ENCODE data around the gene TOX3. TPM values are rescaled to one million over a fixed set of nuclear protein-coding genes. Genes with fewer than 3 reads are reported as not detected.

Gene TOX3
- total RNA-seq, 4 donors from 2014 or later, result 0.16 to 1.1 (median 0.57) TPM; not detected in 1

- TF ChIP-seq CTCF (IDR thresholded peaks at IDR 0.05; ENCODE audit: low read depth), result no peak
These were observed 48.4 kb downstream of the TOX3 start for GRCh38 chr16:52498328-52499059.

DNA sequence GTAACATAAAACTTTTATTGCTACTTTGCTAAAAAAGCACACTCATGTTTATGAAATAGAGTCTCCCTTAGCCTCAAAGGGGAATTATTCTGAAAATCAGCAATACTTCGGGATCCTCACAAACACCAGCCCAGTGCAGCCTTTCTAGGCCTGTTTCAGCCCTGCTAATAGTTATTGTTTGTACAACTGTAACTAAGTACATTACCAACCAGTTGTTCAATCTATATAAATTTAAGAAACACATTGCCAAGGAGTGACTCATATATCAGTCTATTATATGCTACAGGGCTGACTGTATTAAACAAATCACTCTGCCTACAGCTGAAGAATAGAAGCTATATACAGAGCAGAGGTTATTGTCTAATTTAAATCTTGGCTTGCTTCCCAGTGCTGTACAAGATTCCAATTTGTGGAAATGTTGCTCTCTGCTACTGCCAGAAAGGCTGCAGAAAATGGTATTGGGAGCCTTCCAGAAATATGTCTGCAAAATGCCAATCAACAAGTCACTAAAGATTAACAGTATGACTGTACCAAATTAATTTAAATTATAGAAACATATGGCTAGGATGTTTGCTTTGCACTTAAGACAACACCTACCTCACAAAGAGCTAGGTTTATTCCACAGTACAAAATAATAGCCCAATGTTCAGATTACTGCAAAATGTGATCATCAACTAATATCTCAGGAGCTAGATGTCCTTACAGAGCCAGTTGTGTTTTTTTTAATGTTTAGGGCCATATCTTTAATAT is 49.7 kb downstream of the TOX3 start:
- no peak for TF ChIP-seq CTCF (IDR thresholded peaks at IDR 0.05; ENCODE audit: low read depth)

DNA sequence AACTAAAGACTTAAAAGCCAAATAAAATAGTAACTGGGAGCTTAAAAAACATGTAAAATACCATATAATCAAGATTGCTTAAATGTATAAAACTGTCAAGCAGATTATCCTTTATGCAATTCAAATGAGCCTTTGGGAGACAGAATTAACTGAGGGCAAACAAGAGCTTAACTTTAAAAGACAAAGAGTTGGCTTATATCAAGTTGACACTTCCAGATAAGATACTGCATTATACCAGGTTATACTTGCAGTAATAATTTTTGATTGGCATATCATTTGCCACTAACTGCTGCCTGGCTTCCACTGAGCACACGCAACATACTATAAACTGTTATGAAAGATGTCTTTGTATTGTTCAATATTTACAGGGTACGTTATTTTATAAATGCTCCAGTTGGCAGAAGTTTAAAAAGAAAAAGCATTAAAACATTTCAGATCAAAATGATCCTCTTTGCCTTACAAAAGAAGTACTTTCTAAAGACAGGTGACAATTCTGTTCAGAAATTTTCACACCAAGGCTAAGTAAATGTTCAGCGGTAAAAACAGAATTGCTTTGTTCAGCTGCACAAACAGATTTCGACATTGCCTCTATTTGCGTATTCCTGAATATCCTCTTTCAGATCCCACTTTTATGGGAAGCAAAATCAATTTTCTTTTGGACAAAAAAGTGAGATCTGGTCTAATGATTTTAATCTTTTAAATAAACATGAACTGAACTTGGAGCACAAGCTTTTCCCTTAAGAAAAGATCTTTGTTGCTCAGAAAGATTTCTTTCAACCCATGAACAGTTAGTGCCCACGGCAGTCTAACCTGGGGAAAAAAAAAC is 50.7 kb downstream of the TOX3 start:
- TF ChIP-seq CTCF (IDR thresholded peaks at IDR 0.05; ENCODE audit: low read depth), result no peak

DNA sequence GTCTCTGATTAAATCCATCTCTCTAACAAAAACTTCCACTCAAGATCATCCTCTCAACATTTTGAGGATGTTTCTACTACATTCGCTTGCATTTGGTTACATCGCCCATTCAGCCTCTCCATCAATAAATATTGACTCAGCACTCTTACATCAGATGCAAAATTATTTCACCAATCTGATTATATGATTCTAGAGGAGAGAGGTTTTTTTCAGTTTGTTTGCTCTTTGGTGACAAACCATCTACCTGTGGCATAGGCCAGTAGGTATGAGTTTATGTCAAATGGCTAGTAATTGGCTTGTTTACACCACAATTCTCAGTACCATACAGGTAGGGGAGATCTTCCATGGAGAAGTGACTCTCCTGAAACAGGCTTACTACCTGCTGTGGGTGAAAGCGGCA is 52.3 kb downstream of the TOX3 start:
- no peak for TF ChIP-seq CTCF (IDR thresholded peaks at IDR 0.05; ENCODE audit: low read depth)

DNA sequence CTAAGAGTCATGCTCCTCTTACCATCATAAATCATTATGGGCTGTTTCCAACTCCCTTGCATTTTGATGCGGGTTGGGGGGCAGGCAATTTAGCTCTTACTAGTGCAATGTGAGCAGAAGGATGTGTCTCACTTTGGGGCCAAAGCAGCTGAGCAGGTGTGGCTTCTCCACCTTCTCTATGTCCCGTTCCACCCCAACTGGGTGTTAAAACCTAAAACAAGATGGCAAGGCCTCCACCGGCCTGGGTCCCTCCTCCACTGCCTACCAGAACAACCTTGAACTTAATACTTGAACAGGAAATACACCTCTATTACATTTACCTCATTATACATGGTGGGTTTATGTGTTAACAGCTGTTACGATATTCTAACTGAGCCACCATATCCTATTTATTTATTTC is 52.8 kb downstream of the TOX3 start:
- no peak for TF ChIP-seq CTCF (IDR thresholded peaks at IDR 0.05; ENCODE audit: low read depth)

DNA sequence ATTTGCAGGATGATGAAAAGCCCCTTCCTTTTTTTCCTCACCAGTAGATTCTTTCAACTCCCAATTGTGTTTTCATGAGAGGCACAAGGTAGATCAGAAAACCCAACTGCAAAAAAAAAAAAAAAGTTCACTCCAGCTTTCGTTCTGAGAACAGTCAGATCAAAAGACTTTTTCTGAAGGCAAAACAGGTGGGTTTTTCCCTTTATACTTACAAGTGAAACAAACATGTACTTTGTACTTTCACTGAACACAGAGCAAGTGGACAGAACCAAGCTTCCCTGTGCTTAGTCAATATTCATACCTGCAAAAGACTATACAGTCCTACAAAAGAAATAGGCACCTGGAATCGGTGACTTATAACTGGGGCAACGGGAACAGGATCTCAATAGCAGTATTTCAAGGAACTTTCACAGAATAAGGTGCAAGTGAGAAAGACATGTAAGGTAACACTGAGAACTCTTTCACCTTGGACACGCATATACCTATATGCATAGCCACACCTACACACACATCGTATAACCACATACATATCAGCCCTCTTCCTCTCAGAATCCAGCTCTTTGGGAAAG is 54.1 kb downstream of the TOX3 start:
- TF ChIP-seq CTCF (IDR thresholded peaks at IDR 0.05; ENCODE audit: low read depth), result no peak
